GM12878 (cell line): ENCODE measurements around the gene NTN1. TPM values are rescaled to one million over a fixed set of nuclear protein-coding genes. Genes with fewer than 3 reads are reported as not detected.

Source experiments
- ATAC-seq: fragments of 200-7000 bp; cut with Tn5 transposase; 3 replicates; pipeline ENCODE4 v1.9.1; 2020; ENCODE audit warnings: mild to moderate bottlenecking, moderate library complexity
- BruUV-seq: library from RNA; stranded (reverse); fragments of 400-500 nt; replicated peaks from 2 replicates; lab custom pipeline; 2021; lab: Mats Ljungman, UMichigan
- CTCF ChIA-PET: fragments of 300-600 bp; sonication (Branson Sonifier 250); formaldehyde crosslinking; extraction: SDS; loops from one replicate; lab custom pipeline; 2021; ENCODE audit warnings: inconsistent platforms; lab: Yijun Ruan, JAX
- POLR2A ChIA-PET: fragments of 350-600 bp; formaldehyde crosslinking; extraction: SDS; loops from one replicate; lab custom pipeline; 2021; ENCODE audit warnings: inconsistent platforms; lab: Charles Lee
- RAD21 ChIA-PET: fragments of 300-600 bp; sonication (Branson Sonifier 250); formaldehyde crosslinking; loops from one replicate; lab custom pipeline; 2023; ENCODE audit warnings: antibody characterized with exemption; ENCODE audit not compliant: unreplicated experiment; lab: Charles Lee
- SMC1A ChIA-PET: fragments of 300-600 bp; sonication (Branson Sonifier 250); formaldehyde crosslinking; loops from one replicate; lab custom pipeline; 2023; ENCODE audit not compliant: unreplicated experiment, uncharacterized antibody; lab: Charles Lee
- DNase-seq: peaks from one replicate; pipeline ENCODE4 v3.0.0-alpha.2; 2011; ENCODE audit warnings: low read depth, low spot score
- FAIRE-seq: peaks from 3 replicates; lab custom pipeline; 2011; peaks lifted over from hg19 to GRCh38; lab: Jason Lieb, UNC
- H2AFZ ChIP-seq: 2 replicates; pipeline ENCODE4 v1.6.0; 2011; ENCODE audit warnings: low read depth, low read length, control low read depth; ENCODE audit not compliant: control insufficient read depth
- H3K27ac ChIP-seq: 2 replicates; pipeline ENCODE4 v1.5.1; 2011; ENCODE audit warnings: control low read depth; ENCODE audit not compliant: control insufficient read depth, insufficient read depth
- H3K27me3 ChIP-seq, 2 experiments: replicated peaks in 1 of 2; 2 replicates each; pipeline versions ENCODE4 v1.6.0 to v1.6.1; 2011; ENCODE audit warnings: low read length in 1 of 2; ENCODE audit not compliant: control insufficient read depth in 2 of 2, insufficient read depth in 2 of 2
- H3K36me3 ChIP-seq, 2 experiments: 2 replicates each; pipeline ENCODE4 v1.5.1; 2011; ENCODE audit warnings: low read length in 1 of 2; ENCODE audit not compliant: control insufficient read depth in 2 of 2, insufficient read depth in 2 of 2
- H3K4me1 ChIP-seq: 2 replicates; pipeline ENCODE4 v1.6.1; 2011; ENCODE audit warnings: mild to moderate bottlenecking, low read length, moderate library complexity, mixed read lengths; ENCODE audit not compliant: control insufficient read depth, insufficient read depth
- H3K4me2 ChIP-seq: 2 replicates; pipeline ENCODE4 v1.6.0; 2011; ENCODE audit warnings: control low read depth; ENCODE audit not compliant: control insufficient read depth, insufficient read depth
- H3K4me3 ChIP-seq: fragments of 200-600 bp; sonication (generic); 2 replicates; pipeline ENCODE4 v1.5.1; 2016
- H3K79me2 ChIP-seq: 2 replicates; pipeline ENCODE4 v1.6.0; 2011; ENCODE audit warnings: low read length; ENCODE audit not compliant: control insufficient read depth, insufficient read depth
- H3K9ac ChIP-seq: 2 replicates; pipeline ENCODE4 v1.8.0; 2011; ENCODE audit warnings: low read length, control low read depth, mixed read lengths; ENCODE audit not compliant: control insufficient read depth, insufficient read depth
- H3K9me3 ChIP-seq: replicated peaks from 3 replicates; pipeline ENCODE4 v1.5.1; 2011; ENCODE audit warnings: mild to moderate bottlenecking, low read length; ENCODE audit not compliant: control insufficient read depth, insufficient read depth
- H4K20me1 ChIP-seq: 2 replicates; pipeline ENCODE4 v1.6.0; 2011; ENCODE audit not compliant: control insufficient read depth, insufficient read depth
- BRCA1 ChIP-seq: IDR thresholded peaks from 2 replicates; pipeline ENCODE4 v1.6.1; 2011; ENCODE audit warnings: low read depth, low read length, improper control_type of control experiment
- CBFB ChIP-seq: IDR thresholded peaks from 2 replicates; pipeline ENCODE4 v1.6.1; 2016; ENCODE audit warnings: antibody characterized with exemption, low read depth
- FOXK2 ChIP-seq: fragments of 450-650 bp; IDR thresholded peaks from 2 replicates; pipeline ENCODE4 v1.6.1; 2017; ENCODE audit warnings: mild to moderate bottlenecking, moderate library complexity
- JUNB ChIP-seq: IDR thresholded peaks from 2 replicates; pipeline ENCODE4 v1.6.1; 2016; ENCODE audit warnings: antibody characterized with exemption, mild to moderate bottlenecking
- KDM1A ChIP-seq: fragments of 200-600 bp; sonication (generic); IDR thresholded peaks from 2 replicates; pipeline ENCODE4 v1.6.1; 2016; ENCODE audit warnings: borderline replicate concordance
- MEF2B ChIP-seq: fragments of 450-650 bp; IDR thresholded peaks from 2 replicates; pipeline ENCODE4 v1.6.1; 2018; ENCODE audit warnings: mild to moderate bottlenecking, moderate library complexity; ENCODE audit not compliant: partially characterized antibody, poor library complexity, severe bottlenecking
- RBBP5 ChIP-seq: fragments of 200-600 bp; sonication (generic); conservative IDR thresholded peaks from 2 replicates; pipeline ENCODE4 v1.6.1; 2016
- STAT3 ChIP-seq: IDR thresholded peaks from 2 replicates; pipeline ENCODE4 v1.6.1; 2011; ENCODE audit warnings: low read depth, low read length, improper control_type of control experiment
- TAF1 ChIP-seq: IDR thresholded peaks from 2 replicates; pipeline ENCODE4 v1.6.1; 2011; ENCODE audit warnings: mild to moderate bottlenecking, low read depth, low read length, borderline replicate concordance
- ZNF622 ChIP-seq: fragments of 450-650 bp; IDR thresholded peaks from 2 replicates; pipeline ENCODE4 v1.6.1; 2017; ENCODE audit warnings: mild to moderate bottlenecking, inconsistent platforms
- WGBS: methylation state at CpG from one replicate; pipeline ENCODE4 v1.1.6; 2016; ENCODE audit warnings: low lambda C conversion rate; ENCODE audit not compliant: insufficient replicate concordance, insufficient coverage; ENCODE audit errors: missing lambda C conversion rate; 5-methylcytosine and 5-hydroxymethylcytosine counted together
- in situ Hi-C: fragments of 300-500 bp; cut with MboI; formaldehyde crosslinking; loops from 9 replicates; pipeline ENCODE4 v1.14.3; 2018; ENCODE audit warnings: mixed read lengths
- intact Hi-C: fragments of 100-400 bp; cut with micrococcal nuclease; formaldehyde crosslinking; loops from one replicate; pipeline ENCODE4 v1.14.2; 2022; ENCODE audit not compliant: unreplicated experiment
- polyA plus RNA-seq, 11 experiments: library from polyadenylated mRNA; depleted of rRNA in 4 of 11; unstranded in 6 of 11; stranded (reverse) in 5 of 11; fragments of >200 nt; fragmentation: Nextera tagmentation in 4 of 11; fragmentation: Illumina TruSeq in 1 of 11; extraction: Ambion mirVana in 4 of 11; extraction: Trizol in 1 of 11; gene quantifications; 1 replicate in 1 of 11; 2 replicates in 10 of 11; pipeline versions ENCODE4 v1.2.1 to v1.2.3, GENCODE V29; 2011 to 2016; ENCODE audit warnings: inconsistent platforms in 2 of 11, missing spikeins in 2 of 11, low read depth in 1 of 11
- total RNA-seq, 4 experiments: library from RNA; depleted of rRNA in 3 of 4; stranded (reverse); fragments of >200 nt in 3 of 4; fragmentation: Illumina TruSeq in 1 of 4; extraction: Trizol in 1 of 4; gene quantifications; 2 replicates each; pipeline versions ENCODE4 v1.2.1 to v1.2.3, GENCODE V29; 2013 to 2021
- TF ChIP-seq, protein P1 (sequence below): fragments of 450-650 bp; IDR thresholded peaks from 2 replicates; pipeline ENCODE4 v1.6.1; 2018; ENCODE audit warnings: borderline replicate concordance, mild to moderate bottlenecking; ENCODE audit not compliant: partially characterized antibody
- TF ChIP-seq, protein P2 (sequence below): IDR thresholded peaks from 2 replicates; pipeline ENCODE4 v1.6.1; 2012; ENCODE audit warnings: low read length, inconsistent platforms
- TF ChIP-seq, protein P3 (sequence below): IDR thresholded peaks from 2 replicates; pipeline ENCODE4 v1.6.1; 2012; ENCODE audit warnings: low read depth, low read length, improper control_type of control experiment

NTN1 gene
- total and polyA plus RNA-seq, 10 of the 15 experiments (the other 5 are each of a cell fraction or from before 2014, with no cell fraction given) = 0.02 to 0.89 (median 0.35) TPM

DNA sequence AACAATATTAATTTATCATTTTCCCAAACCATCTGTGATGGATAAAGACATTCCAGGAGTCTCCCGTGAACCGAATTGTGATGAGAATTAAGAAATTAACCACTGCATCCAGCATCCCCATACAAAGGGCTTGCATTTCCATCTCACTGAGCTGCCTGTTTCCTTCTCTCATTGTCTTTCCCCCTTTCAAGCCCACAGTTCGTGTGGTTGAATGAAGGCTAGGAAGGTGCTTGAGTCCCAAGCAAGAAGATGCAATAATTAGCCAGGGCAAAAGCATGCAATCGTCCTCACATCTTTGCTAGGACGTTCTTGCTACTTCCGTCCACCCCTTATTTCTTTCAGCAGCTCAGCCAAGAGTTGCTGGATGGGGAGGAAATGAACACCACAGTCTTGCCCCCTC, 146.1 kb downstream of the NTN1 start:
- Histone ChIP-seq H2AFZ (no peak overlapping the region), H3K27ac (no peak overlapping the region), H3K4me1 (no peaks in the 10 kb centered on the region), H3K4me3 (no peak overlapping the region), H3K9me3 (no peaks in the 10 kb centered on the region; the same call in 2 of the 3 replicates), H3K4me2 (no peak overlapping the region), H3K9ac (no peak overlapping the region), H3K79me2 (no peaks in the 10 kb centered on the region), H3K36me3 (no peaks in the 10 kb centered on the region), H3K27me3 (no peaks in the 10 kb centered on the region), H4K20me1 (no peaks in the 10 kb centered on the region)
- no peak for TF ChIP-seq JUNB
- WGBS = 36% methylated on average over 6 of the region's 6 CpGs
- intact Hi-C loops = no loop called here
- in situ Hi-C loops = no loop called here
- ChIA-PET POLR2A (no interaction called here), RAD21 (no interaction called here), CTCF (interaction anchor here (0.6 kb wide), 1 partner anchor 556 kb away, joined by 3 read pairs; no protein-coding TSS in a partner anchor), SMC1A (no interaction called here)
- FAIRE-seq (no peak), DNase-seq (no peak), ATAC-seq (no peak)
- BruUV-seq = no TSS peak

DNA sequence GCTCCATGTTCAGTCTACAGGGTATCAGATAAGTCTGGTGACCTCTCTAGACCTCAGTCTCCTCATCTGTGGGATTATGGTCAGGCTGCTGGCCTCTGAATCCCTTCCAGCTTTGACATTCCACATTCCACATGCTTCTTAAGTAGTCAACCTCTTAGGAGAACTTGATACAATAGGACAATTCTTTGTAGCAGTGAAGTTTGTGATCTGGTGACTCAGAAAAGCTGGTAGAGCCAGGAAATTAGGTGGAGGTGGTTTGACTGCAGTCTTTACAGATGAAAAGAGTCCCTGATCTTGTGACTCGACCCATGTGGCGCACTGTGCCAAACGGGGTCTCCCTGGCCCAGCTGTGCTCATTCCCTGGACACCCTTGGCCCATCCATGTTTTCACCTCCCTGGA, 147.8 kb downstream of the NTN1 start:
- ATAC-seq = no peak
- RAD21 ChIA-PET = no interaction called here
- no peak overlapping the region for H3K27ac ChIP-seq
- TF ChIP-seq TAF1 = no peak
- TF ChIP-seq, protein P1, sequence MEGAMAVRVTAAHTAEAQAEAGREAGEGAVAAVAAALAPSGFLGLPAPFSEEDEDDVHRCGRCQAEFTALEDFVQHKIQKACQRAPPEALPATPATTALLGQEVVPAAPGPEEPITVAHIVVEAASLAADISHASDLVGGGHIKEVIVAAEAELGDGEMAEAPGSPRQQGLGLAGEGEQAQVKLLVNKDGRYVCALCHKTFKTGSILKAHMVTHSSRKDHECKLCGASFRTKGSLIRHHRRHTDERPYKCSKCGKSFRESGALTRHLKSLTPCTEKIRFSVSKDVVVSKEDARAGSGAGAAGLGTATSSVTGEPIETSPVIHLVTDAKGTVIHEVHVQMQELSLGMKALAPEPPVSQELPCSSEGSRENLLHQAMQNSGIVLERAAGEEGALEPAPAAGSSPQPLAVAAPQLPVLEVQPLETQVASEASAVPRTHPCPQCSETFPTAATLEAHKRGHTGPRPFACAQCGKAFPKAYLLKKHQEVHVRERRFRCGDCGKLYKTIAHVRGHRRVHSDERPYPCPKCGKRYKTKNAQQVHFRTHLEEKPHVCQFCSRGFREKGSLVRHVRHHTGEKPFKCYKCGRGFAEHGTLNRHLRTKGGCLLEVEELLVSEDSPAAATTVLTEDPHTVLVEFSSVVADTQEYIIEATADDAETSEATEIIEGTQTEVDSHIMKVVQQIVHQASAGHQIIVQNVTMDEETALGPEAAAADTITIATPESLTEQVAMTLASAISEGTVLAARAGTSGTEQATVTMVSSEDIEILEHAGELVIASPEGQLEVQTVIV = no peak
- TF ChIP-seq BRCA1 = no peak
- no peak for TF ChIP-seq STAT3
- TF ChIP-seq ZNF622 = no peak
- no peak for TF ChIP-seq FOXK2
- TF ChIP-seq CBFB = no peak
- no peak for TF ChIP-seq RBBP5
- TF ChIP-seq, protein P2, sequence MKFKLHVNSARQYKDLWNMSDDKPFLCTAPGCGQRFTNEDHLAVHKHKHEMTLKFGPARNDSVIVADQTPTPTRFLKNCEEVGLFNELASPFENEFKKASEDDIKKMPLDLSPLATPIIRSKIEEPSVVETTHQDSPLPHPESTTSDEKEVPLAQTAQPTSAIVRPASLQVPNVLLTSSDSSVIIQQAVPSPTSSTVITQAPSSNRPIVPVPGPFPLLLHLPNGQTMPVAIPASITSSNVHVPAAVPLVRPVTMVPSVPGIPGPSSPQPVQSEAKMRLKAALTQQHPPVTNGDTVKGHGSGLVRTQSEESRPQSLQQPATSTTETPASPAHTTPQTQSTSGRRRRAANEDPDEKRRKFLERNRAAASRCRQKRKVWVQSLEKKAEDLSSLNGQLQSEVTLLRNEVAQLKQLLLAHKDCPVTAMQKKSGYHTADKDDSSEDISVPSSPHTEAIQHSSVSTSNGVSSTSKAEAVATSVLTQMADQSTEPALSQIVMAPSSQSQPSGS = no peak
- no peak for TF ChIP-seq MEF2B
- TF ChIP-seq, protein P3, sequence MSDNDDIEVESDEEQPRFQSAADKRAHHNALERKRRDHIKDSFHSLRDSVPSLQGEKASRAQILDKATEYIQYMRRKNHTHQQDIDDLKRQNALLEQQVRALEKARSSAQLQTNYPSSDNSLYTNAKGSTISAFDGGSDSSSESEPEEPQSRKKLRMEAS = no peak
- no peak for TF ChIP-seq KDM1A
- no peaks in the 10 kb centered on the region; the same call in 2 of the 3 replicates for H3K9me3 ChIP-seq
- H3K4me2 ChIP-seq = no peak overlapping the region
- no peak for DNase-seq
- WGBS = 50% methylated on average over 3 of the region's 3 CpGs
- H3K36me3 ChIP-seq = no peaks in the 10 kb centered on the region
- no peaks in the 10 kb centered on the region for H3K4me1 ChIP-seq
- H3K9ac ChIP-seq = no peak overlapping the region
- no peaks in the 10 kb centered on the region for H3K79me2 ChIP-seq
- no TSS peak for BruUV-seq
- no peak overlapping the region for H3K4me3 ChIP-seq
- POLR2A ChIA-PET = no interaction called here
- in situ Hi-C loops (no loop called here), intact Hi-C loops (no loop called here)
- no peaks in the 10 kb centered on the region for H4K20me1 ChIP-seq
- SMC1A ChIA-PET = no interaction called here
- H2AFZ ChIP-seq = no peak overlapping the region
- no peak for FAIRE-seq
- H3K27me3 ChIP-seq = no peaks in the 10 kb centered on the region
- CTCF ChIA-PET = interaction anchor here (1.0 kb wide), 1 partner anchor 124 kb away, joined by 3 read pairs; no protein-coding TSS in a partner anchor
